Heart left ventricle (tissue), 16 donors: ENCODE data around the gene MET. TPM values are rescaled to one million over a fixed set of nuclear protein-coding genes. Genes with fewer than 3 reads are reported as not detected.

ENCODE experiments used
- ATAC-seq, 4 donors: fragments of 200-7000 bp; cut with Tn5 transposase; one replicate each; pipeline ENCODE4 v1.9.1; 2020 to 2022; ENCODE audit warnings: moderate library complexity in 4 of 4, mild to moderate bottlenecking in 3 of 4, moderate number of reproducible peaks in 1 of 4
- DNase-seq, 5 donors: peaks; one replicate each; pipeline ENCODE4 v3.0.0-alpha.2; 2020
- H3K27ac ChIP-seq, 12 donors: fragments of 200-600 bp; sonication (generic) in 4 of 12; one replicate each; pipeline versions ENCODE4 v1.5.0 to v1.8.0; 2016 to 2022; ENCODE audit warnings: mild to moderate bottlenecking in 2 of 12
- H3K27me3 ChIP-seq, 9 donors: fragments of 200-600 bp; sonication (generic) in 2 of 9; one replicate each; pipeline versions ENCODE4 v1.5.1 to v1.8.0; 2016 to 2022; ENCODE audit warnings: mild to moderate bottlenecking in 3 of 9
- H3K36me3 ChIP-seq, 9 donors: fragments of 200-600 bp; sonication (generic) in 2 of 9; one replicate each; pipeline versions ENCODE4 v1.5.0 to v1.8.0; 2018 to 2022; ENCODE audit warnings: mild to moderate bottlenecking in 2 of 9
- H3K4me1 ChIP-seq, 12 donors: fragments of 200-600 bp; sonication (generic) in 4 of 12; one replicate each; pipeline versions ENCODE4 v1.5.0 to v1.8.0; 2016 to 2022; ENCODE audit warnings: mild to moderate bottlenecking in 3 of 12
- H3K4me3 ChIP-seq, 12 donors: fragments of 200-600 bp; sonication (generic) in 4 of 12; one replicate each; pipeline versions ENCODE4 v1.5.0 to v1.8.0; 2017 to 2022; ENCODE audit warnings: mild to moderate bottlenecking in 9 of 12, moderate library complexity in 4 of 12
- H3K9me3 ChIP-seq, 12 donors: fragments of 200-600 bp; sonication (generic) in 4 of 12; one replicate each; pipeline versions ENCODE4 v1.5.0 to v1.8.0; 2016 to 2022; ENCODE audit warnings: mild to moderate bottlenecking in 1 of 12
- POLR2A ChIP-seq, 2 donors: fragments of 450-650 bp; IDR thresholded peaks; one replicate each; pipeline ENCODE4 v1.6.1; 2017; ENCODE audit warnings: antibody characterized with exemption in 2 of 2, mild to moderate bottlenecking in 2 of 2, moderate library complexity in 2 of 2
- WGBS, 4 donors: extraction: QIAGEN DNeasy Blood & Tissue Kit in 2 of 4; methylation state at CpG; one replicate each; pipeline versions ENCODE4 v1.1.5 to v1.1.7; 2013 to 2018; 5-methylcytosine and 5-hydroxymethylcytosine counted together
- intact Hi-C, 10 donors: fragments of 100-400 bp; cut with DNase I; formaldehyde crosslinking; loops; one replicate each; pipeline versions ENCODE4 v1.11.1 to v1.14.2; 2022
- polyA plus RNA-seq, 2 donors: library from polyadenylated mRNA; stranded (reverse); fragments of 200-250 nt; gene quantifications; one replicate each; pipeline ENCODE4 v1.2.3, GENCODE V29; 2013
- total RNA-seq, 9 donors: library from RNA; depleted of rRNA in 2 of 9; stranded (reverse); fragments of >200 nt in 2 of 9; fragmentation: NEBNext Ultra II Directional in 3 of 9; extraction: Animal tissue kit (Norgen Biotek cat#: 25700) in 3 of 9; gene quantifications; one replicate each; pipeline versions ENCODE4 v1.1.0 to v1.2.4, GENCODE V29; 2016 to 2023
- TF ChIP-seq, protein P1 (sequence below), 12 donors: fragments of 200-600 bp; sonication (generic) in 4 of 12; IDR thresholded peaks; one replicate each; pipeline versions ENCODE4 v1.5.0 to v1.8.0; 2018 to 2022; ENCODE audit warnings: antibody characterized with exemption in 12 of 12, mild to moderate bottlenecking in 5 of 12
- donor health status: ischemic (EF 13 %, LVEDD 7.1; RV severe dilation, severe dysfunction).
- donor health status: healthy with polysubstance abuse.
- donor health status: DM: no; HTN: yes; CAD: no.
- donor health status: DM: no; HTN: no; CAD: no.
- donor health status: ischemic (EF 25% LVEDD 6.9; RV normal size, moderate dysfunction).
- donor health status: ischemic (EF 25% LVEDD 5.7; RV mildly dilated, moderate dysfunction).
- donor health status: healthy.
- donor health status: DM: yes; HTN: yes; CAD: no.
- donor health status: ischemic (EF 35%, LVEDD 5.7; RV mildly dilated, moderate dysfunction).
- donor health status: nonischemic (EF 11% LVEDD 7.7; RV severe dilation, severe dysfunction).
- donor health status: DM: yes; HTN: yes; CAD: no.
- donor health status: PGD.
- donor health status: ischemic (EF 29% LVEDD 5.4; RV normal size, mild dysfunction).
- donor health status: nonischemic (EF 23%, LVEDD 6.1; RV moderate dilation, normal function).

MET gene
- total and polyA plus RNA-seq, 11 donors = 2.4 to 29.7 (median 14.3) TPM

GRCh38 chr7:116689790-116690259 is 17.8 kb downstream of the MET start:
- Histone ChIP-seq H3K27ac (no peak overlapping the region), H3K27me3 (no peaks in the 10 kb centered on the region), H3K4me3 (no peak overlapping the region), H3K9me3 (no peaks in the 10 kb centered on the region), H3K36me3 (no peaks in the 10 kb centered on the region), H3K4me1 (peaks cover 0 to 12% (median 0%) of the 10 kb centered on the region in 12 donors)
- intact Hi-C loops = no loop called here
- DNase-seq (no peak), ATAC-seq (no peak)
- WGBS, 4 donors = 81 to 90% (median 84%) methylated on average over 4 of the region's 4 CpGs
- TF ChIP-seq, protein P1, sequence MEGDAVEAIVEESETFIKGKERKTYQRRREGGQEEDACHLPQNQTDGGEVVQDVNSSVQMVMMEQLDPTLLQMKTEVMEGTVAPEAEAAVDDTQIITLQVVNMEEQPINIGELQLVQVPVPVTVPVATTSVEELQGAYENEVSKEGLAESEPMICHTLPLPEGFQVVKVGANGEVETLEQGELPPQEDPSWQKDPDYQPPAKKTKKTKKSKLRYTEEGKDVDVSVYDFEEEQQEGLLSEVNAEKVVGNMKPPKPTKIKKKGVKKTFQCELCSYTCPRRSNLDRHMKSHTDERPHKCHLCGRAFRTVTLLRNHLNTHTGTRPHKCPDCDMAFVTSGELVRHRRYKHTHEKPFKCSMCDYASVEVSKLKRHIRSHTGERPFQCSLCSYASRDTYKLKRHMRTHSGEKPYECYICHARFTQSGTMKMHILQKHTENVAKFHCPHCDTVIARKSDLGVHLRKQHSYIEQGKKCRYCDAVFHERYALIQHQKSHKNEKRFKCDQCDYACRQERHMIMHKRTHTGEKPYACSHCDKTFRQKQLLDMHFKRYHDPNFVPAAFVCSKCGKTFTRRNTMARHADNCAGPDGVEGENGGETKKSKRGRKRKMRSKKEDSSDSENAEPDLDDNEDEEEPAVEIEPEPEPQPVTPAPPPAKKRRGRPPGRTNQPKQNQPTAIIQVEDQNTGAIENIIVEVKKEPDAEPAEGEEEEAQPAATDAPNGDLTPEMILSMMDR (IDR thresholded peaks at IDR 0.05) = no peak
- TF ChIP-seq POLR2A (IDR thresholded peaks at IDR 0.05) = no peak

DNA sequence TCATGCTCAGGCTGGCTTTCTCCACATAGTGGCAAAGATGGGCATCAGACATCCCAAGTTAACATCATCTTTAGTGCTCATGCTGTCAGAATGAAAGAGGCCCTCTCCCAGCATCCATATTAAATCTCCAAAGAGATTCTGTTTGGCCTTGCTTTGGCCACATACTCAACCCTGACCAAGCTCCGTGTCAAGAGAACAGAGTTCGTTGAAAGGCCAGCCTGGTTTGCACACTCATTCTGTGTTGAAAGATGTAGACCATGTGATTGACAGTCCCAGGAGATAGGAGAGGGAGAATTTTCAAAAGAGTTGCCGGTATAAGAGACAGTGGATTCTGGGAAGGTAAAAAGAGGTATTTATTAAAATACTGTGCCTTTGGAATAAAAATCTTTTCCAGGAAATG is 19.7 kb downstream of the MET start:
- intact Hi-C loops = no loop called here
- H3K9me3 ChIP-seq = no peaks in the 10 kb centered on the region
- no peaks in the 10 kb centered on the region for H3K36me3 ChIP-seq
- peaks cover 0 to 12% (median 0%) of the 10 kb centered on the region in 12 donors for H3K4me1 ChIP-seq
- no peaks in the 10 kb centered on the region for H3K27me3 ChIP-seq
- ATAC-seq (no peak), DNase-seq (no peak)
- no peak for TF ChIP-seq POLR2A (IDR thresholded peaks at IDR 0.05)
- TF ChIP-seq, protein P1 (IDR thresholded peaks at IDR 0.05) = no peak
- H3K27ac ChIP-seq = no peak overlapping the region
- H3K4me3 ChIP-seq = no peak overlapping the region
- WGBS, 4 donors = 32 to 48% (median 39%) methylated on average over 3 of the region's 3 CpGs

DNA sequence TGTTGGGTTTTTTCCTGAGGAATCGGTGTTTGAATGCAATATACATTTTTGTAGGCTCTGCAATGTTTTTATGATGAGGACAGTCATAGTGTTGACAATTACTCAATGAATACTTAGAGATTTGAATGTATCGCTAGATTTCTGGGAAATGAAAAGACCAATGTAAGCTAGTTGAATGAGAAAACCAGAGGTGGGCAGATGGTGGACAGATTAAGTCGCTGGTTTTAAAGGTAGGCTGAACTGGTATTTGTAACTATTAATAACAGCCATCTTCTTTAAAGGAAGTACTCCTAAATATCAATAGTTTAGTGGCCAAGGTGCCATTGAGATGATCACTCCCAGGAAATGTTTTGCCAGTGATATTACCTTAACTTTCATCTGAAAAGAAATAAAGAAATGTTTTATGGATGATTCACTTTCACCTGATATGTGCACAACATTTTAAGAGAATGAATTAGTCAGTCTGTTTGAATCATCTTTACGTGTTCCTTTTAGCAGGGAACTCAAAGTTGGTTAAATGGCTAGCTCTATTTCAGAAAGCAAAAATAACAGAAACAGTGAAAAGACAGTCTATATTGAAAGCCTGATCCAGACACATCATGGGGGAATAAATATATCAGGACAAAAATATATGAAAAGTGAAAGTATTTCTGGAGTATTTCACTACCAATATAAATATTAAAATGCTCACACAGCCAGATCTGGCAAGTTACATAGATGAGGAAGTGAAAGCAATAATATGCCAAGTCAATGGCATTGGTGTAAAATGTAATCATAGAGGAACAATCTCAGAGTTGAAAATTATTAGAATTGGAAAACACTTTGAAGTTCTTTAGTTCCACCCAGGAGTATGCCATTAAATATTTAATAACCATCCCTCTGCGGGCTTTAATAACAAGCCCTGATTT is 20.7 kb downstream of the MET start:
- WGBS, 4 donors = 81 to 89% (median 84%) methylated on average over 5 of the region's 5 CpGs
- ATAC-seq = no peak
- no peak for DNase-seq

GRCh38 chr7:116696707-116697106 is 24.7 kb downstream of the MET start:
- 56 to 87% (median 77%) methylated on average over 5 of the region's 5 CpGs for WGBS, 4 donors
- H3K36me3 ChIP-seq = no peaks in the 10 kb centered on the region
- H3K9me3 ChIP-seq = no peaks in the 10 kb centered on the region
- intact Hi-C loops = no loop called here
- no peak overlapping the region for H3K27ac ChIP-seq
- ATAC-seq (no peak), DNase-seq (no peak)
- TF ChIP-seq, protein P1 (IDR thresholded peaks at IDR 0.05) = no peak
- TF ChIP-seq POLR2A (IDR thresholded peaks at IDR 0.05) = no peak
- peaks cover 0 to 26% (median 3%) of the 10 kb centered on the region in 12 donors for H3K4me1 ChIP-seq
- no peak overlapping the region for H3K4me3 ChIP-seq
- no peaks in the 10 kb centered on the region for H3K27me3 ChIP-seq

More for the DNA sequence above, 20.7 kb downstream of the MET start:
- Histone ChIP-seq H3K4me3 (no peak overlapping the region), H3K9me3 (no peaks in the 10 kb centered on the region), H3K36me3 (no peaks in the 10 kb centered on the region), H3K27ac (peak overlapping the region in 1 of 12 donors; percentile 0), H3K27me3 (no peaks in the 10 kb centered on the region), H3K4me1 (peaks cover 0 to 12% (median 0%) of the 10 kb centered on the region in 12 donors)
- TF ChIP-seq POLR2A (IDR thresholded peaks at IDR 0.05) = no peak
- TF ChIP-seq, protein P1 (IDR thresholded peaks at IDR 0.05) = no peak
- intact Hi-C loops = no loop called here
